GM04504 (cell line): ENCODE results near the gene NR5A1.

Experiments used
- DNase-seq: peaks from one replicate; pipeline ENCODE4 v3.0.0-alpha.2; 2012; ENCODE audit warnings: low read depth

Gene NR5A1

DNA sequence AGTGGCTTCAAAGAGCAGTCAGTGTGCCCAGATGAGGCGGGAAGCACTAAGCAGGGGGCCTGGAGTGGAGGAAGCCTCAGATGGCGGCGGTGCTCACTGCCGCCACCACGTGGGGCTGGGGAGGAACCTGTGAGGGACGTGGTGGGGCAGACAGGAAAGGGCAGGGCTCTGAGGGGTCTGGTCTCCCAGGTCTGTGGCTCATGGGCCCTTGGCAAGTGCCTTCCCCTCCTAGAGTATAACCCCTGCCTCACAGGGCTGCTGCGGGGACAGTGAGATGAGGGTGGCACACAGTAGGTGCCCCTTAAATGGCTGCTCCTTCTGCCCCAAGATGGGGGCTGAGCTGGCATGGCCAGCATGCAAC is 26.6 kb downstream of the NR5A1 start:
- no peak for DNase-seq

DNA sequence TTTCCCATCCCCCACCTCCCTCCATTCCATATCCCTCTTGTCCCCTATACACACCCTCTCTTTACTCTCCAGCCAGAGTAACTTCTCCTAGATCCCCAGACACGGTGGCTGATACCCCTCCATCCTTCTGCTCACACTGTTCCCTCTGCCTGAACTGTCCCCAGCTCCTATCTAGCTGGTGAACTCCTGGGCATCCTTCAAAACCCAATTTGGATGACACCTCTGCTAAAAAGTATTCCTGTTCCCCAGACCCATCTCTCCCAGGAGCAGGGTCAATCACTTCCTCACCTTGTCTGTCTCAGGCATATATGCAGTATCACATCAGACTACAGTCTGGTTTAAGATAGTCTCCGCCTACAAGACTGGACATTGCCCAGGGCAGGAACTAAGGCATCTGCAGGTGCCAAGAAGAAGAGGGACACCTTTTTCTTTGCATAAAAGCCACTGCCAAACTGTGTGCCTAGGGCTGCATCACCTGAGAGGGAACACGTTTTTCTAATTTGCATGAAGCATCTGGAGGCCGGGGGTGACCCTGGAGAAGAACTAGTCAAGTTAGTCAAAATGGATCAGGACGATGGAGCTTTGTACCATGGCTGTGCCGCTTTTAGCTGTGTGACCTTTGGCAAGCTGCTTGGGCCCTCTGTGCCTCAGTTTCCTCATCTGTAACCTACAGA is 27.1 kb downstream of the NR5A1 start:
- DNase-seq = no peak

DNA sequence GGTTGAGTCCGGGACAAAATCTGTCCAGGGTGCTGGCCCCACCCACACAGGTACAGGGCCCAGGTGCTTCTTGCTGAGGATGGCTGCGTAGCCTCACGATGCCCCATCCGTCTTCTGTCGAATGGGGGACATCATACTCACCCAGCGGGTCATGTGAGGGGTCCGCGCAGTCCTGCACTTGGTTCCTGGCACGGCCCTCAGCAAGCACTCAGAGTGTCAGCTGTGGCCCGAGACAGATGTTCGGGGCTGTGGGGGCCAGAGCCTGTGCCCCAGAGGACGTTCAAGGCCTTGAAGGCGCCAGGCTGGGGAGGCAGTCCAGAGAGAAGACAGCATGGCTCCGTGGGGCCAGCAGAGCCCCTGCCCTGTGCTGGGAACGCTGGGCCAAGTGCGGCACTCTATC is 27.8 kb downstream of the NR5A1 start:
- DNase-seq = no peak

DNA sequence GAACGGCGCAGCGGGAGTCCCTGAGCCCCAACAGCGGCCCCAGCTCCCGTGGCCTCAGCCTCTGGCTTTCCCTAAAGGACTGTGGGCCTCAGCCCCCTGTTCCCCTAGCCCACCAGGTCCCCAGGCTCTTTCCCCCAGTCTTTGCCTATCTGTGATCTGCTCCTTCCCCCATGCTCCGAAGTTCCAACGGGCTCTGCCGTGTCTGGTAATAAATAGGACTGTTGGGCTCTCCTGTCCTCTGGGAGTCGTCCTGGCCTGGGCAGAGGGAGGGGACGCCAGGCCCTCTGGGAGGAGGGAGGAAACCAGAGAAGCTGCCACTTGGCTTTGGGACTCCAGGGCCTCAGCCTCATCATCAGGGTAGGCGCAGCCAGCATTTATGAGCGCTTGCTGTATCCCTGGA is 28.8 kb downstream of the NR5A1 start:
- DNase-seq = no peak

DNA sequence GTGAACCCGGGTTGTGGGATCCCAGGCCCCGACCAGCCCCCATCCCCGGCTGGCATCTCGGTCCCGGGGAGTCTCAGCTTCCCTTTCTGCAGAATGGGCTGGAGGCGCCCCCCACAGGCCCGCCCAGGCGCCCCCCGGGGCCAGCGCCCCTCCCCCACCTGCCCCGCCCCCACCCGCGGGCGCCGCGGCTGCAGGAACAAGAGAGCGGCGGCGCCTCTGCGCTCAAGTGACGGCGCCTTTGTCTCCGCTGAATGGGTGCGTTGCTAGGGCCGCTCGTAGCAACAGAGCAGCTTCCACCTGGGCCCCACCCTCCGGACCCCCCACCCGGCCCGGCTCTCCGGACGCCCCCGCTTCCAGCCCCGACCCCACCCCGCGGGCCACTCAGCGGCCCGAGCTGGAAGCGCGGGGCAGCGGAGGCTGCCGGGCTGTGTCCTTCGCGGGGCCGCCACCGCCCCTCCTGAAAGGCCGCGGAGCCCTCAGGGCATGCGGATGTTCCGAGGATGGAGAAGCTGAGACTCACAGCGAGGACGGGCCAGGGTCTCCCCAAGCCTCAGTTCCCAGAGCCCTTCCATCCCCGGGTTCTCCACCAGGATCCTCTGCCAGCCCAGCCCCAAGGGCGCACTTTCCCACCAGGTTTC is 29.4 kb downstream of the NR5A1 start:
- DNase-seq = no peak

DNA sequence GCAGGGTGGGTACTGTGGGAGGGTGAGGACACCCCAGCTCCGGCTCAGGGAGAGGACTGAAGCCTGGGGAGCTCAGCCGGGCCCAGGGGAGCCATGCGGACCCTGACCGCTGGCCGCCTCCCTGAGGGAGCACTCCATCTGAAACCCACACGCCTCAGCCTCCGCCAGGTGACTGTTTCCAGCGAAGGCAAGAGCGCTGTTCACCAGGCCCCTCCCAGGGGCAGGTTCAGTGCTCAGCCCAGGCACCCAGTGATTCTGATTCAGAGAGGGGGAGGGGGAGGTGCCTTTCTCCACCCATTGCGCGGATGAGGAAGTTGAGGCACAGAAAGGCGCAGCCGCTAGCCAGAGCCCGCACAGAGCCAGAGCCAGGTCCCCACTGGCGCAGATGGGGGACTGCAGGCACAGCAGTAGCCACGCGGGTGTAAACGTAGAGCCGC is 30.0 kb downstream of the NR5A1 start:
- DNase-seq = no peak

DNA sequence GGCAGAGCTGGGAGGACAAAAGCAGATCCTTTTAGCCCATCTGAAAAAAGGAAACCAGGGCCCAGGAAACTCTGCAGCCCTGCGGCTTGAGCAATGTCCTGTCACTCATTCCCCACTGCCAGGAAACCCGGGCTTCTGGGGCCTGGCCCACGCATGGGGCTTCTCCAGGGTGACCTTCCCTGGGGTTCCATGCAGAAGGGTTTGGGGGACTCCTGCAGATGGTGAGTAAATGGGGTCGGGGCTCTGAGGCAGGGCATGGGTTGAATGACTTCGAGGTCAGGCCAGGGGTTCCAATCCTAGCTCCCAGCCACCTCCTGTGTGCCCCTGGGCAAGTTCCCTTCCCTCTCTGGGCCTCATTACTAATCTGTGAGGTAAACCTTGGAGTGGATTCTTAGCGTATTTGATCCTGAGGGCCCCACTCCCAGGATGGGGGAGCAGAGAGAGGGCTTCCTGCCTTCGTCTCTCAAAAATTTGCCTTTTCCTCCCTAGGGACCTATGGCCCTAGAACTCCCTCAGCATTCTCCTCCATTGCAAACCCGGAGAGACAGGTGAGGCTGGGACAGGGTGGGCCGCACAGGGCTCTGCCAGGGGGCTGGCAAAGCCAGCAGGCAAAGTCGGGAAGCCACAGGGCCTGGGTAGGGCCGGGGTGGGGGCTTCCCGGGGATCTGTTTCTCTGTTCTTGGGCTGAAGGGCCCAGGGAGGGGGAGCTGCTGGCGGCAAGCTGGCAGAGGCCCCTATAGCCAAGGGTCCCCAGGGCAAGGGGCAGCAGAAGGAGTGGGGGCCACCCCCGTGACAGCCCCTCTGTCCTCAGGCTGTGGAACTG is 31.1 kb downstream of the NR5A1 start:
- no peak for DNase-seq

DNA sequence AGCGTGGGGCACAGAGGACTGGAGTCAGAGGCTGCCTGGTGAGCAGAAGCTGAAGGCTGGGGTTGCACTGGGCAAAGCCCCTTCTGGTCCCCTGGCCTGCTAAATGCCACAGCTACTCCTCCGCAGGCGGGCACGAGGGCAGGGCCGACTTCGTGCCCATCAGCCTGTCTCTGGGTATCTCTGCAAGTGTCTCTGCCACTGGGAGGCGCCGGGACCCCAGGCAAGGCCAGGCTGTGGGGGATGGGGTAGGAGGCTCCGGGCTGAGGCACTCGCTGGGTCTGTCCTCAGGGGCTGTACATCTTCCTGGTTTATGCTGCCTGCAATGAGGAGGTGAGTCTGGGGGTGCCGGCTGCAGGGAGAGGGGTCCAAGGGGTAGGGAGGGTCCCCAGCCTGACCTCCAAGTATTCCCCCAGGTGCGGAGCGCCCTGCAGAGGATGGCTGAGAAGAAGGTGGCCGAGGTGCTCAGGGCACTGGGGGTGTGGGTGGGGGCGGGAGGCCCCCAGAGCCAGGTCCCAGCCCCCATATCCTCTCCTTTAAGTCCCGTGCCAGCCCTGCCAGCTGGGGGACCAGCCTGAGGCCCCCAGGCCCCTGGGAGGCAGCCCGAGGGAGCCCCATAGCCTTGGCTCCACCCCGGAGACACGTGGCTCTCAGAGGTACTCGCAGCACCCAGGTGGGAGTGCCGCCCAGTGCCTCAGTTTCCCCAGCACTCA is 31.9 kb downstream of the NR5A1 start:
- no peak for DNase-seq

DNA sequence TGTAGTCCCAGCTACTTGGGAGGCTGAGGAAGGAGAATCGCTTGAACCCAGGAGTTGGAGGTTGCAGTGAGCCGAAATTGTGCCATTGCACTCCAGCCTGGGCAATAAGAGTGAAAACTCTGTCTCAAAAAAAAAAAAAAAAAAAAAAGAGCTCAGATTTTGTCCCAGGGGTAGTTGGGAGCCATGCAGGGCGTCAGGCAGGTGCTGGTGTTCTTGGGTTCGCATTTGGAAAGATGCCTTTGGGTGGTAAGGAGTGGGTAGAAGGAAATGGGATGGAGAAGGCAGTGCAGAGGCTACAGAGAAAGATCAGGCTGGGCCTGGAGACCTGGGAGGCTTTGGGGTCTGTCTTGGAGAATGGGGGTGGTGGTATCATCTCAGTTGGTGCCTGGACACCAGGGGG is 33.0 kb downstream of the NR5A1 start:
- no peak for DNase-seq

DNA sequence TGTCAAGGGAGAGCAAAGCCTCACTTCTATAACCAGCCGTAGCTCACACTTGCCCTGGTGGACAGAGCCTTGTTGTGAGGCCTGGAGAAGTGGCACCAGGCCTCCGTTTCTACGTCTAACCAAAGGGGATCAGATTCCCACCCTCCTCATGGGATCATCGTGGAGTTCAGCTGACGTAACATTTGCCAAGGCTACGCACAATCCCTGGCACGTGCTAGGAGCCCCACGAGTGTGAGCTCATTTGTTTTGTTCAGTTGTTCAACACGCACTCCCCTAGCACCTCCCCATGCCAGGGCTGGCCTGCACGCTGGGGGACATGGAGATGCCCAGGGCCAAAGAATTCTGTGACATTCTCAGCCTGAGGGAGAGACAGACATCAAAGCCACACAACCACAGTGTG is 33.9 kb downstream of the NR5A1 start:
- no peak for DNase-seq

DNA sequence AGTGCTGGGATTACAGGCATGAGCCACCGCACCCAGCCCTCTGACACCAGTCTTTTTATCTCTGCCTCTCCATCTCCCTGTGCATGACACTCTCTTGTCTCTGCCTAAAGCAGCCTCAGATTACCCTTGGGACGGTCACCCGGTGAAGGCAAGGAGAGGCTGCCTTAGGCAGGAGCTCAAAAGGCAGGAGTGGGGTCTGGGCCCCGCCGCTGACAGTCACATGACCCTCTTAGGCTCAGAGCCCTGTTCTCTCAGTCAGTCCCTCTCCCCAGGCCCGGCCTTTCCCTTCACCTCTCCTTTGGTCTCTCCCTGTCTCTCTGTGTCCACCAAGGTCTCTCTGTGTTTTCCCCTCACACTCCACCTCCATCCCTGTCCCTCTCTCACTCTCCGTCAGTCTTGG is 34.4 kb downstream of the NR5A1 start:
- DNase-seq = no peak

DNA sequence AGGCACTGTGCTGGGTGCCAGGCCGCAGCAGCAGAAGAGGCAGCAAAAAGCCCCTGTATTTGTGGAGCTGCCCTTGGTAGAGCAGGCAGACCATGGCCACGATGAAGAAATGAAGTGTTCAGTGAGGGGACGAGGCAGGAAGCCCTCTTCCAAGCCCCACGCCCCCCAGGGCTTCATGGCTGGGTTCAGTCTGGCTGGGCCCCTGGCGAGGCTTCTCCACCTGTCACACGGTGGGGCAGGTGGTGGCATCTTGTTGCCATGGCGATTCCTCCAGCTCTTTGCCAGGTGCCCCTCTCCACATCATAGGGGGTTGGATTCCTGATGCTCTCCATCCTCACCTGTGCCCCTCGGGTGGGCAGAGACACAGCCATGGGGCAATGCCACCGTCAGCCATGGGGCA is 35.4 kb downstream of the NR5A1 start:
- no peak for DNase-seq

DNA sequence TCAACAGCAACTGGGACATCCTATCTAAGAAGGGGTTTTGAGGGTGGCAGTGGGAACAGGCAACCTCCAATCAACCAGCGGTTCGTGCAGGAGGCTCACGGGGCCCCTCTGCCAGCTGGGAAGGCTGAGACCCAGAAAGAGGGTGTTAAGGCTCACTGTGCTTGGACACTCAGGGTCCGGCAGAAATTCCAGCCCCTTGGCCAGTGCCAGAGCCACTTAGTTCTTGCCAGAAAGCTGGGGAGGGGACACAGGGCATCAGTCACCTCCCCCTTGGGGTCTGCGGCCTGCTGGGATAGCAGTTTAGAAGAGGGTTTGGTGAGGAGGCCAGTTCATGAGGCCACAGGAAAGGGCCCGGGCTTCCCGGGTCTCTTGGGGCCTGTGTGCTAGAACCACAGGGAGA is 36.5 kb downstream of the NR5A1 start:
- no peak for DNase-seq

DNA sequence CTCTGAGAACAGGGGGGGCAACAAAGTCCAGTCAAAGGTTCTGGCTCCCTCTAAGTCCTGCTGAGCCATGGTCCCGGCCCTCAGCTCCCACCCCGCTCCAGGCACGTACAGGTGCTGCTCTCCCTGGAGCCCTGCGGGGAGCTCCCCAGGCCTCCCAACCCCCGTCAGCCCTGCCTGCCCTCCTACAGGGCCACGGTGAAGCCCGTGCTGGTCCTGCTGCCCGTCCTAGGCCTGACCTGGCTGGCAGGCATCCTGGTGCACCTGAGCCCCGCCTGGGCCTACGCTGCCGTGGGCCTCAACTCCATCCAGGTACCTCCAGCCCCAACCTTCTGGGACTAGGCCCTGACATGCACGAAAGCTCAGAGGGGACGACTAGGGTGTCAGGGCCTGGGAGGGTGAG is 36.9 kb downstream of the NR5A1 start:
- no peak for DNase-seq

DNA sequence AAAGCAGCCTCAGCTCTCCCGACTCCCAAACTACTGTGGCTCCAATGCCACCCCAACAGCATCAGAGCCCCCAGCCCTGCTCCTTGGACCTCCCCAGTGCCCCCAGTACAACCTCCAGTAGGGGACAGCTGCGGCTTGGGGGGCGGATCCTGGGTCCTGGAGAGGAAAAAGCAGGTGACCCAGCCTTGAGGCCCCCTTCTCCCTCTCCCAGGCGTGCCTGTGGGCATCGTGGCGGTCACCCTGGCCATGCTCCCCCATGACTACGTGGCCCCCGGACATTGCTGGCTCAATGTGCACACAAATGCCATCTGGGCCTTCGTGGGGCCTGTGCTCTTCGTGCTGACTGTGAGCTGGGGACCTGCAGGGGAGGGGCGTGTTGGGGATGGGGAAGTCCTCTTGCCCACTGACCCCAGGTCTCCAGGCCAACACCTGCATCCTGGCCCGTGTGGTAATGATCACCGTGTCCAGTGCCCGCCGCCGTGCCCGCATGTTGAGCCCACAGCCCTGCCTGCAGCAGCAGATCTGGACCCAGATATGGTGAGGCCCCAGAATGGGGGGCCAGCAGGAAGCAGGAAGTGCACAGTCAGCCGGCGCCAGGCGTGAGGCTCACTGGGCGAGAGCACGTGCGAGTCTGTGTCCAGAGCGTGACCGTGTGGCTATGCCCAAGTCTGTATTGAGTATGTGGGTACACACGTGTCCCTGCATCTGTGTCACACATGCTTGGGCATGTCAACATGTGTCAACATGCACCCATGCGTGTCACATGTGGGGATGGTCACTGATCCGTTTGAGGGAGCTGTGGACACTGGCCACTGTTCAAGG is 38.0 kb downstream of the NR5A1 start:
- DNase-seq = no peak

DNA sequence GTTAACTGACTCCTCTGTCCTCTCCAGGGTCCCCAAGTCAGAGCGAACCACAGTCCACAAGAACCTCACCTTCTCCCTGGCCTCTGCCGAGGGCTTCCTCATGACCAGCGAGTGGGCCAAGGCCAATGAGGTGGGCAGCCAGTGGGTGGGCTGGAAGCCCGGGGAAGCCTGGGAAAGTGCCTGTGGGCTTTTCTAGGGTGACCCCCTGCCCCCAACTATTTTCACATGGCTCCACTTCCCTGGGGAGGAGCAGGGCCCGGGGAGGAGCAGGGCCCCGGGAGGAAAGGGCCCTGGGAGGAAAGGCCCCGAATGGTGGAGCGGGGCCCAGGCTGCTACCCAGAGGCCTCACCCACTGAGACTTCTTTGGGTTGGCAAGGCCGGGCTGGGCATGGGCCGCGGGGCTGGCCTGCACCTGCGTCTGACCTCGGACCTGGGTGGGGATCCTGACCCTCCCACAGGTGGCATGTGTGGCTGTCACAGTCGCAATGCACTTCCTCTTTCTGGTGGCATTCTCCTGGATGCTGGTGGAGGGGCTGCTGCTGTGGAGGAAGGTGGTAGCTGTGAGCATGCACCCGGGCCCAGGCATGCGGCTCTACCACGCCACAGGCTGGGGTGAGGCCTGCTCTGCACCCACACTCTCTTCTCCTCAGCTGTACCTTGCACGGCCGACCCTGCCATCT is 39.0 kb downstream of the NR5A1 start:
- no peak for DNase-seq

DNA sequence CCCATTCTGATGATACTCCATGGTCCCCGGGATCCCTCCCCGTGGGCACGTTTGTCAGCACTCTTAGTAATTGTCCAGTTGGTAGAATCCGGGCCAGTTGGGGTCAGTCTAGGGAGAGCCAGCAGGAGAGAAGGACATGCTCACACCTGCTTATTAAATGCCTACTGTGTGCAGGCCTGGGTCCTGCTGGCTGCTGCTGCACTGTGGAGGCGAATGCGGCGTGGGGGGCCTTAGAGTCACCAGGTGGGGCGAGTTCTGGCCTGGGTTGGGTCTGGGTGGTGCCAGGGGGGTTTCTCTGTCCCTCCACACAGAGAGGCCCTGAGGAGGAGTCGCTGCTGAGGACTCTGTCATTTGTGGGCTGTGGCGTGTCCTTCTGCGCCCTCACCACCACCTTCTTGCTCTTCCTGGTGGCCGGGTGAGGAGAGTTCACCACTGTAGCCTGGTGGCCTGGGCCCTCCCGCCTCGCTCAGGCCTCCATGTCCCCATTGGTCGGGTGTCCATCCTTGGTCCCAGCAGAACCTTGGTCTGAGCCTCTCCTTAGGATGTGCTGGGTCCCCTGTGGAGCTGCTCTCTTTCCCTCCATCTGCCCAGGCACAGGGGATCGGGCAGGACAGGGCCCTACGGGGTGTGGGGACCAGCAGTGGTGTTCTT is 39.7 kb downstream of the NR5A1 start:
- no peak for DNase-seq

DNA sequence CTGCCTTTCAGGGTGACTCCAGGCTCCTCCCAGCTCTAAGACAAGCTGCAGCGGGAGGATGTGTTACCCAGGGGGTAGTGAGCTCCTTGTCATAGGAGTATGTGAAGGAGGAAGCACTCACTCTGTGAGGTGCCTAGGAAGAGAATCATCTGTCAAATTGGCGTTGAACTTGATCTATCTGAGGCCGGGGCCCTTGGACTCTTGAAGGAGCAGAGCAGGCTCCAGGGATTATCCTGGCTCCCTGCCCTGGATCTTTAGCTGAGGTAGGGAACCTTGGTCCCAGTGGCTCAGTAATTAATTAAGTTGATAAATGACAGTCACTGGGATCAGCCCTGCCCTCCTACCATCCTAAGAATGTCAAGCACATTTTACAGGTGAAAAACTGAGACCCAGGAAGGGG is 41.5 kb downstream of the NR5A1 start:
- DNase-seq = no peak

DNA sequence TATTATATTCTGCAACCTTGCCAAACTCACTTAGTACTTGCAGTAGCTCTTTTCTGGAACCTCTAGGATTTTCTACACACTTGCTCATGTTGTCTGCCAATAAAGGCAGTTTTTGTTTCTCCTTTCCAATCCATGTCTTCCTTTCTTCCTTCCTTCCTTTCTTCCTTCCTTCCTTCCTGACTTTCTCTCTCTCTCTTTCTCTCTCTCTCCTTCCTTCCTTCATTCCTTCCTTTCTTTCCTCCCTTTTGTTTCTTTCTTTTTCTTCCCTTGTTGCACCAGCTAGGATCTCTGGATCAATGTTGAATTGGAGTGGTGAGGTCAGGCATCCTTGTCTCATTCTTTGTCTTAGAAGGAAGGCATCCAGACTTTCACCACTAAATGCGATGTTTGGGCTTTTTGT is 44.5 kb downstream of the NR5A1 start:
- no peak for DNase-seq

DNA sequence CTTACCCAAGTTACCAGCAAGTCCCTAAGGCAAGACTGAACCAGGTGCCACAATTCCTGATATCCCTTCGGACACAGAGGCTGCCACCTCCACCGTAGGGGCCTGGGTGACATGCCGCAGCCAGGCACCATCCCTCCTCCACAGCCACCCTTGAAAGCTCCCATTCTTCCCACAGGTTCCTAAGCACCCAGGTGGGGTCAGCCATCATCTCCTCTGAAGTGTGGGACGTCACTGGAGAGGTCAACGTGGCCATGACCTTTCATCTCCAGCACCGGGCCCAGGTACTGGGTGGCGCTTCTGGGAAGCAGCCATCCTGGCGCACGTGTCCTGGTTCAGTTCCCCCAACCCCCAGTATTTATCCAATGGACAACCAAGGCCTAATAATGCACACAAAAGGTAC is 48.8 kb downstream of the NR5A1 start:
- DNase-seq = no peak
